DND-41 (cell line): ENCODE results near the gene CFL1.

ENCODE experiments used
- CTCF ChIP-seq: IDR thresholded peaks from 2 replicates; pipeline ENCODE4 v1.5.1; 2012; ENCODE audit warnings: borderline replicate concordance, low read length, moderate library complexity, mild to moderate bottlenecking; ENCODE audit not compliant: poor library complexity, severe bottlenecking; ENCODE audit errors: extremely low read depth
- EZH2 ChIP-seq: IDR thresholded peaks from 3 replicates; pipeline ENCODE4 v1.6.1; 2012; ENCODE audit warnings: borderline replicate concordance, low read depth, mild to moderate bottlenecking, moderate library complexity, low read length, inconsistent platforms; ENCODE audit not compliant: severe bottlenecking

- TF ChIP-seq CTCF (no peak), EZH2 (no peak)
Observed at GRCh38 chr11:65865550-65866172, 7.7 kb upstream of the CFL1 start.
